Mucosa of gallbladder (tissue), 1 donor: ENCODE measurements around the gene NPW. TPM values are rescaled to one million over a fixed set of nuclear protein-coding genes. Genes with fewer than 3 reads are reported as not detected.
A peak's percentile ranks its signal among the peaks of the same experiment; 100 is the strongest.

ENCODE experiments used
- DNase-seq: peaks from one replicate; pipeline ENCODE4 v3.0.0-alpha.2; 2020; ENCODE audit warnings: low spot score
- total RNA-seq: library from RNA; stranded (reverse); gene quantifications from one replicate; pipeline ENCODE4 v1.2.1, GENCODE V29; 2021
- donor health status: DM: no; HTN: no; CAD: no.

NPW gene
- total RNA-seq, 1 donor from 2014 or later = 1.6 TPM

DNA sequence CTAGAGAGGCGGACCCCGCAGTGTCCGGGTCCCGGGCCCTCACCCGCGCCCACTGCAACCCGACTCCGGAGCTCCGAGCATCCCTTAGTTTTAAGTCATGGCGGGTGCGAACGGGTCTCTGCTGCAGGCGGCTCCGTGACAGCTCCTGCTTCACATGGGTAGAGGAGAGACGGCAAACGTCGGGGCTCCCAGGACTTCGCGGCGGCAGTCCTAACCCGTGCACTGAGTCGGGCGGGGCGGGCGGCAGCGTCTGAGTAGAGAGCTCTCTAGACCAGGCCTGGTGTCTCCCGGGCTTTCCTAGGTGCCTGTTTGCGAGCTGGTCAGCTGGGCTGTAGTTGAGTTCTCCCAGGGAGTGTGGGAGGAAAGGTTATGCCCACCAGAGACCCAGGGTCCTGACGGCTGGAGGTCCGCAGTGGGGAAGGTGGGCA is 28.5 kb downstream of the NPW start:
- DNase-seq = no peak

DNA sequence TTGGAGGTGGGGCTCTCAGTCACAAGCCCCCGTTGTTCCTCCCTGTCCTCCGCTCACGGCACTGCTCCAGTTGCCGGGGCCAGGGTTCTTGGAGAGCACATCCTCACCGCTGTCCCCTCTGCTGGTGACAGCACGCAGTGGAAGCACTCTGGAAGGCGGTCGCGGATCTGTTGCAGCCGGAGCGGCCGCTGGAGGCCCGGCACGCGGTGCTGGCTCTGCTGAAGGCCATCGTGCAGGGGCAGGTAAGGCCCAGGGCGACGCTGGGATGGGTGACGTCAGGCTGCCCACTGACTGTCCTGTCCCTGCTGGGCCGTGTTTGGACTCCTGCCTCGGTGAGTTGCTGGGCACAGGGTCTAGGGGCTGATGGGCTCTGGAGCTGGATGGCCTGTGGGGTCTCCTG is 33.6 kb downstream of the NPW start:
- DNase-seq = no peak

DNA sequence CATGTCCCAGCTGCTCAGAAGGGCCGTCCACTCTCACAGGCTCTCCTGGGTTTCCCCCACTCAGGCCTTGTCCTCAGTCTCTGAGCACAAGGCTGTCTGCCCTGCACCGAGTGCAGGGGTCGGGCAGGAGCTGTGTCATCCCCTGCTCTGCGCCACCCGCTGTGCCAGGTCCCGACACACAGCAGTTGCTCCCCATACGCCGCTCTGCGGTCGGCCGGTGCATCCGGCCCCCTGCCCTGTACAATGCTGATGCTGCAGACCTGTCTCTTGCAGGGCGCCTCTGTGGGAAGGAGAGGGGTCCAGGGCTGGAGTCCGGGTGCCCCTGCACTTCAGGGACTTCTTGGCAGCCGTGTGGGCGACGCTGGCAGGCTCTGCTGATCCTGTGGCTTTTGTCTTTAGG is 34.3 kb downstream of the NPW start:
- no peak for DNase-seq

DNA sequence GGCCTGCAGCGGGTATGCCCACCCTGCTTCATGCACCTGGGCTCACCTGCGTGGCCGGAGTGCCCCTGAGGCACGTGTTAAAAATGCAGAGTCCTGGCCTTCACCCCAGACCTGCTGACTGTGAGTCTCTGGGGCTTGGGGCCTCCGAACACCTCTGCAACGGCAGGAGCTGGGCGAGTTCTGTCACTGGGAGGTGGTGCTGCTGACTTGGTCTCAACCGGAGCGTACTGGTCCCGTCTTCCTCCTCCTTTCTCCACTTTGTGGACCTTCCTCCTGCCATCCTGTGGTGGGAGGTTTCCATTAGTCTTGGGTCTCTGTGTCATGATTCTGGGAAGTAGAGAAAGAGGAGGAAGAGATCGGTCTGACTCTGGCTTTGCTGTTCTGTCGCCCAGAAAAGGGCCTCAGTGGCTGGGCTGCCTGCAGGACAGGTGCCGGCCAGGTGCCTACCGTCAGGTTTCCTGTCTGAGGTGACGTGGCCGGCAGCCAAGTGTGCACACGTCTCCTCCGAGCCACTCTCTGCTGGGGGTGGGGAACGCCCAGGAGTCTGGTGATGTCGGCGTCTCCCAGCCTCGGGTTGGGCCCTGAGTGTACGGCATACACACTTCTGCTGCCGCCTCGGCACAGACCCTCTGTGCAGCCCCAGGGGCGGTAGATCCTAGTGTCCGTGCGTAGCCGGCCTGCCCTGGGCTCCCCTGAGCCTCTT is 35.1 kb downstream of the NPW start:
- DNase-seq = peak; percentile 86

DNA sequence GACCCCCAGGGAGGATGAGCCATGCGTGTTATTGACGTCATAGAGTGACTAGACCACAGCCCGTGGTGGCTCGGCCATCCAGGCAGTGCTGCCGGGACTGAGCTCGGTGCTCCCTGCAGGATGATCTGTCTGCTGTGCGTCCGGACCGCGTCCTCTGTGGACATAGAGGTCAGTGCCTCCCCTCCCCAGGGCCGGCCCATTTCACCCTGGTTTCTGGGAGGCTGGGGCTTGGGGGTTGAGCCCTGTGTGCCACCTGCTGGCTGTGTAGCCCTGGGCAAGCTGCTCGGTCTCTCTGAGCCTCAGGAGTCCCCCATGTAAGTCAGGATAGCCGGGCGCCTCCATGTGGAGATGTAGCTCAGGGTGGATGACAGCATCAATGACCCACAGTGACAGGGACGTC is 36.5 kb downstream of the NPW start:
- no peak for DNase-seq

DNA sequence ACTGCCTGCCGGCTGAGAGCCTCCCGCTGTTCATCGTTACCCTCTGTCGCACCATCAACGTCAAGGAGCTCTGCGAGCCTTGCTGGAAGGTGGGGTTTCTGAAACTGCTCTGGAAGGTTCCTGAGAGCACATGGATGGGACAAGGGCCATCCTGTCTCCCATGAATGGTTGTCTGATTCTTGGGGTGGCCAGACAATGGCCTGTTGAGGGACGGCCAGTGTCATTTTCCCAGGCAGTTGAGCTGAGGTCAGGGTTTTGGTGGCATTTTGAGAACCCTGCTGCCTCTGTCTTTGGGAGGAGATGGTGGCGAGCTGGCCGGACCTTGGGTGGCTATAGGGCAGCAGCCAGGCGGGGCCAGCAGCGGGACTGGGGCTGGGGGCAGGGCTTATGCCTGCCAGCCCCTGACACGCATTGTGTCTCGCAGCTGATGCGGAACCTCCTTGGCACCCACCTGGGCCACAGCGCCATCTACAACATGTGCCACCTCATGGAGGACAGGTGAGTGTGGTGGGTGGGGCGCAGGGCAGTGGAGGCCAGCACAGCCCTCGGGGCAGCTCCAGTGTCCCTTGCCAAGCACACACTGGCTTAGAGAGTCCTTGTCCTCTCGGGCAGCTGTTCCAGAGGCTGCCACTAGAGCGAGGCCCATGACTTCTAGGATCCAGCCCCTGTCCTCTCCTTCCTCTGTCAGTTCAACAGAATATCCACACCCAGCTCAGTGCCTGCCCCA is 37.3 kb downstream of the NPW start:
- no peak for DNase-seq

DNA sequence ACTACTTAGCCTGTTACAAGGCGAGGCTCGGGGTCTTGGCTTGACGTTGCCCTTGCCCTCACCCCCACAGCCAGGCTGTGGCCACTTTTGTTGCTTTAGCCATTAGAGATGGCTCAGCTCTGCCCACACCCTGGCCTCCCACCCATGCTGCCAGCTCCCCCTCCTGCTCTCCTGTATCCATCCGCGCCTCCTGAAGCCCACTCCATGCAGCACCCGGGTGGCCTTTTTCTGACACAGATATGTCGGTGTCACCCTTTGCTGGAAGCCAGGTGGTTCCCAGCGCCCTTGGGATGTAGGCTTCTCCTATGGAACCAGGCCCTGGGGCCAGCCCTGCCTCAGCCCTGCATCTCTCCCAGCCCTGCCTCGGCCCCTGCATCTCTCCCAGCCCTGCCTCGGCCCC is 37.9 kb downstream of the NPW start:
- no peak for DNase-seq

DNA sequence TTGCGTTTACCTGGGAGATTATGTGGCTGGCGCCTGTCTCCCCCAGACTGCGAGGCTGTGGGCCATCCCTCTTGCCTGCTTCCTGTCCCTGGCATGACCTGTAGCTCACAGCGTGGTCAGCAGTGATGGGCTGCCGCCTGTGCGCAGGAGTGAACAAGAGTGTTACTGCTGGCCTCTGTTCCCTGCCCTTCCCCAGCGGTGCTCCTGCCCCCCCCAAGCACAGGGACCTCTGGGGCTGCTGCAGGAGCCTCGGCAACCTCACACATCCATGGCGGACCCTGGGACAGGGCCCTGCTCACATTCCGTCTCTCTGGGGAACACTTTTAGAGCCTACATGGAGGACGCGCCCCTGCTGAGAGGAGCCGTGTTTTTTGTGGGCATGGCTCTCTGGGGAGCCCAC is 38.8 kb downstream of the NPW start:
- DNase-seq = no peak

DNA sequence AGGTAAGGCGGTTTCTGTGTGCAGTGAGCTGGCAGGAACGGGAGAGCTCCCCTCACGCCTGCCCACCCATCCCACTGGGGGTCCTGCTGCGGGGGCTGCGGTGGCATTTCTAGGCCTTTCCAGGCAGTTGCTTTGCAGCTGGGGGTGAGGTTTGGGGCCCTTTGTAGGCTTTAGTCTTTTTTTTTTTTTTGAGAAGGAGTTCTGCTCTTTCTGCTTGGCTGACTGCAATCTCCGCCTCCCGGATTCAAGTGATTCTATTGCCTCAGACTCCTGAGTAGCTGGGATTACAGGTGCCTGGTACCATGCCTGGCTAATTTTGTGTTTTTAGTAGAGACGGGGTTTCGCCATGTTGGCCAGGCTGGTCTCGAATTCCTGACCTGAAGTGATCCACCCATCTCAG is 39.3 kb downstream of the NPW start:
- DNase-seq = no peak

DNA sequence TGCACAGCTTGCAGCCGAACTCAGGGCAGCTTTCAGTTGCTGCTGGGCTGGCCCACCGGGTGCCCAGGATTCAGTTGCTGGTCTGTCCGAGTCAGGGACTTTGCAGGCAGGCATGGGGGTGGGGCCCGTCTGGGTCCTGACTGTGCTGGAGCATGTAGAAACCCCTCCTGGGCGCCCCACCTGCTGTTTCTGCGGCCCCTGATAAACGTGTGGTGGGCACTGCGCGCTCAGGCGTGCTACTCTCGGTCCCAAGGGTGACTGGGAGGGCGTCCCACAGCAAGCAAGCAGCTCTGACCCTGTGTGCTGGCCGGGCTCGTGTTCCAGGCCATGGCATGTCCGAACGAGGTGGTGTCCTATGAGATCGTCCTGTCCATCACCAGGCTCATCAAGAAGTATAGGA is 40.8 kb downstream of the NPW start:
- DNase-seq = no peak

DNA sequence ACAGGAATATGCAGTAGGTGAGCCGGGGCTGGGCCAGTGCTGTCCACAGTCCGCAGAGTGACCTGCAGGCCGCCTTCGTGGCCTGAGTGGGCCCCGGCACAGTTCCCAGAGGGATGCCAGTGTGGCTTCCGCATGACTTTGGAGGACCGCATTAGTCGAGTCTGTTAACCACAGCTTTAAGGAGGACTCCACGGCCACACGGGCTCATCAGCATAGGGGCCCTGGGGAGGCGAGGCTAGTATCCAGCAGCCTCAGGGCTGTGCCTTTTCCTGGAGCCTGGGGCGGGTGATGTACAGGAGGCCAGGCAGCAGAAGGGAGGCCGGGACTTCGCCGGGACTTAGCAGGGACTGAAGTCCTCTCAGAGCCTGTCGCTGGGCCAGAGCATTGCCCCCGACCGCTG is 41.4 kb downstream of the NPW start:
- no peak for DNase-seq

DNA sequence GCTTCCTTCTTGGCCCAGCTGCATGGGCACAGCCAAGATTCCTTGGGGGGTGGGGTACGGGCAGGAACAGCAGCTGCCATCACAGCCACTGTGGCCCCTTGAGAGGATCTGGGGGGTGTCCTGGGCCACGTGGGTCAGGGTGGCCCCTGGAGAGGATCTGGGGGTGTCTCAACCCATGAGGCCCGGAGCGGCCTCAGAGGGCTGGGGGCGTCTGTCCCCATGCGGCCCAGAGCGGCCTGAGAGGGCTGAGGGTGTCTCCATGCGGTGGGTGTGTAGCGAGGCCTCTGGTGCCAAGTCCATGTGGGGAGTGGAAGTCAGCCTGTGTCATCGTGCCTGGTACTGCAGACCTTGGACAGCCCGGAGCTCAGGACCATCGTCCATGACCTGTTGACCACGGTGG is 41.9 kb downstream of the NPW start:
- no peak for DNase-seq

DNA sequence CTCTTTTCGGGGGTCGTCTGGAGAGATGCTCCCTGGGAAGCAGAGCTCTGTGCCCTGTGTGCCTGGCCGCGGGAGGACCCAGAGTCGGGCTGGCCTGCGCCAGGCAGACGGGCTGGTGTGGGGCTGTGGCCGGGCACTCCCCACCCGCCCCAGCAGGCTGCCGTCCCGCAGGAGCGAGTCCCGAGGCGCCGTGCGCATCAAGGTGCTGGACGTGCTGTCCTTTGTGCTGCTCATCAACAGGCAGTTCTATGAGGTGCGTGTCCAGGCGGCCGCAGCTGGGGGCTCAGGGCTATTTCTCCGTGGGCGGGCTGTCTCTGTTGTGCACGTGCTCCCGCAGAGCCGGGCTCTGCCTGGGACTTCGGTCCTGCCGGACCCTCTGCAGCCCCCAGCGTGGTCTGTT is 43.2 kb downstream of the NPW start:
- no peak for DNase-seq

DNA sequence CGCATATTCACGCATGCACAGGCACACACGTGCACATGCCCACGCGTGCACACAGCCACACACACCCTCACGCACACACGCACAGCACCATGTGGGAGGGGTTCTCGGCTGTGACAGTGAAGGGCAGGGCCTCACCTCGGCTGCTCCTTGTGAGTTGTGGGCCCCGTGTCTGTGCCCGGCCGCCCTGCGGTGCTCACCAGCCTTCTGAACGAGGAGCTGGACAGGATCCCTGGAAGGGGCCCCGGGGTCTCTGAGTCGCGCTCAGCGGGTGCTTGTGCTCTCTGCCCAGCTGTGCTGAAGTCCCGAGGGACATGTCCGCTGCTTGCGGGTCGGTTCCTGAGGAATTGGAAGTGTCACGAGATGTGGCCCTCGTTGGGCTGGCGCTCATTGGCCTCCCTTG is 44.3 kb downstream of the NPW start:
- no peak for DNase-seq

DNA sequence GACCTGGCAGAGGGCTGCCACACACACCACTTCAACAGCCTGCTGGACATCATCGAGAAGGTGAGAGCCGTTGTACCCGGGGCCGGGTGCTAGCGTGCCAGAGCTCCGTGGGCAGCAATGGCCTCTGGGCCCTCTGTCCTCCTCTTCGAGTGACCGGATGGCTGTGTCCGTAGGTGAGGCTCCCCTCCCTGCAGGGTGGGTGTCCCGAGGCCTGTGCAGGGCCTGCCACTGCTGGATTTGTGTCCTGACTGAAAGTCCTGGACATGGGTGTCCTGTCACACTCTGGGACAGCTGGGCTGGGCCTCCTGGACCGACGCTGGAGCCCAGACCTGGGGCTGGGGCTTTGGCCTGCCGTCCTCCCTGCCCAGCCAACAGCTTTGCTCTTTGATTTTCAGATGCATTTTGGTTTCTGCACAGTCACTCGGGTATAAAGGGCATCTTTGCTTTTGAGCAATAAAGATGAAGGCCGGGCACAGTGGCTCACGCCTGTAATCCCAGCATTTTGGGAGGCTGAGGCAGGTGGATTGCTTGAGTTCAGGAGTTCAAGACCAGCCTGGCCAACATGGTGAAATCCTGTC is 44.9 kb downstream of the NPW start:
- no peak for DNase-seq

DNA sequence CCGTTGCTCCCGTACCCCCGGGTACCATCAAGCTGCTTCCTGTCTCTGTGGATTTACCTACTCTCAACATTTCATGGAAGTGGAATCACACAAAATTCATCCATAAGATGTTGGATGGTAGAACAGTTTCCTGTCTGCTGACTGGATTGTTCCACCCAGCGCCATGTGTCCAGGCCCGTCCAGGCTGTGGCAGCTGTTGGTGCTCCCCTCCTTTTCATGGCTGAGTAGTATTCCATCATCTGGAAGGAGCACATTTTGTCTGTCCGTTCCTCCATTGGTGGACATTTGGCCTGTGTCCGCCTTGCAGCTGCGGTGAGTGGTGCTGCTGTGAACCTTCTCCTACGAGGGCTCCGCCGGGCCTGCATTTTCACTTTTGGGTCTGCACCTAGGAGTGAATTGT is 46.6 kb downstream of the NPW start:
- DNase-seq = no peak

Other genes starting within 250 kb of the NPW start
- 129 TPM for gene NME3, start 248.2 kb upstream of the NPW start, total RNA-seq
- gene EME2, start 247.0 kb upstream of the NPW start, total RNA-seq = 31.9 TPM
- gene MRPS34, start 246.7 kb upstream of the NPW start, total RNA-seq = 87.7 TPM
- 57.9 TPM for gene SPSB3, start 237.2 kb upstream of the NPW start, total RNA-seq
- gene NUBP2, start 236.8 kb upstream of the NPW start, total RNA-seq = 54.4 TPM
- 29.3 TPM for gene IGFALS, start 226.1 kb upstream of the NPW start, total RNA-seq
- gene HAGH, start 193.0 kb upstream of the NPW start, total RNA-seq = 82.2 TPM
- 49.6 TPM for gene FAHD1, start 192.6 kb upstream of the NPW start, total RNA-seq
- gene MEIOB, start 147.6 kb upstream of the NPW start, total RNA-seq = 0.17 TPM
- not detected for gene HS3ST6, start 101.4 kb upstream of the NPW start, total RNA-seq
- 41.2 TPM for gene MSRB1, start 76.6 kb upstream of the NPW start, total RNA-seq
- gene RPL3L, start 65.1 kb upstream of the NPW start, total RNA-seq = not detected
- gene NDUFB10, start 60.2 kb upstream of the NPW start, total RNA-seq = 145 TPM
- gene RPS2, start 55.0 kb upstream of the NPW start, total RNA-seq = 1,121 TPM
- not detected for gene RNF151, start 52.9 kb upstream of the NPW start, total RNA-seq
- 32.5 TPM for gene TBL3, start 47.7 kb upstream of the NPW start, total RNA-seq
- 2.7 TPM for gene NOXO1, start 38.3 kb upstream of the NPW start, total RNA-seq
- 34.3 TPM for gene GFER, start 35.6 kb upstream of the NPW start, total RNA-seq
- gene SYNGR3, start 29.8 kb upstream of the NPW start, total RNA-seq = 1.4 TPM
- gene ZNF598, start 10.0 kb upstream of the NPW start, total RNA-seq = 42.1 TPM
- gene NHERF2, start 7.1 kb downstream of the NPW start, total RNA-seq = 121 TPM
- 33.9 TPM for gene NTHL1, start 28.0 kb downstream of the NPW start, total RNA-seq
- 185 TPM for gene TSC2, start 28.2 kb downstream of the NPW start, total RNA-seq
- gene PKD1, start 116.1 kb downstream of the NPW start, total RNA-seq = 154 TPM
- gene RAB26, start 128.8 kb downstream of the NPW start, total RNA-seq = 7.7 TPM
- gene TRAF7, start 136.0 kb downstream of the NPW start, total RNA-seq = 100 TPM
- gene CASKIN1, start 176.8 kb downstream of the NPW start, total RNA-seq = 0.58 TPM
- 31.2 TPM for gene MLST8, start 185.7 kb downstream of the NPW start, total RNA-seq
- gene BRICD5, start 191.1 kb downstream of the NPW start, total RNA-seq = 15.2 TPM
- 19.7 TPM for gene PGP, start 195.1 kb downstream of the NPW start, total RNA-seq
- gene E4F1, start 203.8 kb downstream of the NPW start, total RNA-seq = 33.3 TPM
- gene DNASE1L2, start 216.7 kb downstream of the NPW start, total RNA-seq = 4.6 TPM
- gene ECI1, start 231.8 kb downstream of the NPW start, total RNA-seq = 69.9 TPM
- gene RNPS1, start 248.3 kb downstream of the NPW start, total RNA-seq = 114 TPM